Tibial artery (tissue), 4 donors: ENCODE results near the gene GRAMD1B.

ENCODE experiments used
- DNase-seq, 2 donors: peaks; one replicate each; pipeline ENCODE4 v3.0.0-alpha.2; 2019
- H3K27ac ChIP-seq, 2 donors: fragments of 200-600 bp; sonication (generic) in 1 of 2; 1 replicate in 1 of 2; 2 replicates in 1 of 2; pipeline ENCODE4 v1.5.1; 2018 to 2019; ENCODE audit warnings: mild to moderate bottlenecking in 1 of 2
- H3K27me3 ChIP-seq, 2 donors: fragments of 200-600 bp; sonication (generic) in 1 of 2; one replicate each; pipeline versions ENCODE4 v1.5.1 to v1.6.0; 2016 to 2019
- H3K36me3 ChIP-seq, 3 donors: fragments of 200-600 bp; sonication (generic) in 2 of 3; one replicate each; pipeline ENCODE4 v1.5.1; 2016 to 2019; ENCODE audit warnings: mild to moderate bottlenecking in 2 of 3
- H3K4me1 ChIP-seq, 4 donors: fragments of 200-600 bp; sonication (generic) in 2 of 4; 1 replicate in 3 of 4; 2 replicates in 1 of 4; pipeline ENCODE4 v1.5.1; 2016 to 2019
- H3K4me3 ChIP-seq, 2 donors: fragments of 200-600 bp; sonication (generic) in 1 of 2; 1 replicate in 1 of 2; 2 replicates in 1 of 2; pipeline ENCODE4 v1.5.1; 2018 to 2019; ENCODE audit warnings: mild to moderate bottlenecking in 2 of 2
- H3K9me3 ChIP-seq, 3 donors: fragments of 200-600 bp; sonication (generic) in 1 of 3; one replicate each; pipeline ENCODE4 v1.5.1; 2016 to 2019
- CTCF ChIP-seq, 2 experiments: fragments of 200-600 bp in 1 of 2; fragments of 450-650 bp in 1 of 2; IDR thresholded peaks; one replicate each; pipeline ENCODE4 v1.5.1; 2017 to 2019; ENCODE audit warnings: antibody characterized with exemption in 2 of 2, mild to moderate bottlenecking in 1 of 2, moderate library complexity in 1 of 2
- intact Hi-C: fragments of 100-400 bp; cut with DNase I; formaldehyde crosslinking; loops from one replicate; pipeline ENCODE4 v1.15.0; 2023; ENCODE audit warnings: low total_unique reads

The GRAMD1B gene

GRCh38 chr11:123547180-123547579 is 117.1 kb downstream of the GRAMD1B start:
- no peak for DNase-seq
- no peak overlapping the region for H3K4me3 ChIP-seq
- H3K36me3 ChIP-seq: no peaks in the 10 kb centered on the region
- no peak for TF ChIP-seq CTCF (IDR thresholded peaks at IDR 0.05)
- no peaks in the 10 kb centered on the region for H3K27me3 ChIP-seq
- H3K4me1 ChIP-seq: no peaks in the 10 kb centered on the region
- no peak overlapping the region for H3K27ac ChIP-seq
- H3K9me3 ChIP-seq: no peaks in the 10 kb centered on the region
- intact Hi-C loops: no loop called here

DNA sequence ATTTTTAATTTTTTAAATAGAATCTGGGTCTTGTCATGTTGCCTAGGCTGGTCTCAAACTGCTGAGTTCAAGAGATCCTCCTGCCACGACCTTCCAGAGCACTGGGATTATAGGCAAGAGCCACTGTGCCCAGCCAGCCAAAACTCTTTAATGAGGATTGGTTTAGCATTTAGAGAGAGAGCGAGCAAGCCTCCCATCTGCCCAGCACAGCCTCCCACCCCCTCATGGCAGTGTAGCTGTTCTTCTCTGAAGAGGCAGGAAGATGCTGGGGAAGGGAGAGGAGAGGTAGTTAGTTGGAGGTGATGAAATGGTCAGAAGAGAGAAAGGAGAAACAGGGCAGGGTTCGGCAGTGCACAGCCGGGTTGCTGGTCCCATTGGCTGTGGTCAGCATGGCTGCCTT is 118.7 kb downstream of the GRAMD1B start:
- Histone ChIP-seq H3K4me1 (no peaks in the 10 kb centered on the region), H3K4me3 (no peak overlapping the region), H3K27me3 (no peaks in the 10 kb centered on the region), H3K27ac (no peak overlapping the region), H3K9me3 (no peaks in the 10 kb centered on the region), H3K36me3 (no peaks in the 10 kb centered on the region)
- no peak for DNase-seq
- TF ChIP-seq CTCF (IDR thresholded peaks at IDR 0.05): no peak
- intact Hi-C loops: no loop called here

GRCh38 chr11:123549926-123550917 is 120.2 kb downstream of the GRAMD1B start:
- Histone ChIP-seq H3K4me3 (no peak overlapping the region), H3K9me3 (no peaks in the 10 kb centered on the region), H3K4me1 (no peaks in the 10 kb centered on the region), H3K36me3 (no peaks in the 10 kb centered on the region), H3K27me3 (peaks cover 0 to 5% of the 10 kb centered on the region in 2 donors), H3K27ac (no peak overlapping the region)
- TF ChIP-seq CTCF (IDR thresholded peaks at IDR 0.05): no peak
- intact Hi-C loops: no loop called here
- DNase-seq: no peak

DNA sequence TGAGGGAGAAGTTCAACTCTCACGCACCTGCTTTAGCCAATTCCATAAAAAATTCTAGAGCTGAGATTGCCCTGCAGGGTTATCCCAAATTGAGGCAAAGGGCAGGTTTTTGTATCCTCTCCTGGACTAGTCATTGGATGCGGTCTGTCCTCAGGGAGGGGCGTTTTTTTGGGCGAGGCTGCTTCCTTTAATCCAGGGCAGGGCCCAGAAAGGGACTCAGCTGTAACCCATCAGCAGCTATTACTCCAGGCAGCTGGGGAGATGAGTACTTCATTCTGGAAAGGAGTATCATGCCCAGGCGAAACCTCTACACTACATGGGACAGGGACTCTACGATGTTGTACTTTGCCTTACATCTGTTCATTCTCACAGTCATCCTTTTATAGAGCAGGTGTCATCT is 121.0 kb downstream of the GRAMD1B start:
- DNase-seq: no peak
- intact Hi-C loops: no loop called here
- Histone ChIP-seq H3K27me3 (peaks cover 0 to 7% of the 10 kb centered on the region in 2 donors), H3K27ac (no peak overlapping the region), H3K36me3 (no peaks in the 10 kb centered on the region), H3K4me3 (no peak overlapping the region), H3K4me1 (no peaks in the 10 kb centered on the region), H3K9me3 (no peaks in the 10 kb centered on the region)
- no peak for TF ChIP-seq CTCF (IDR thresholded peaks at IDR 0.05)

DNA sequence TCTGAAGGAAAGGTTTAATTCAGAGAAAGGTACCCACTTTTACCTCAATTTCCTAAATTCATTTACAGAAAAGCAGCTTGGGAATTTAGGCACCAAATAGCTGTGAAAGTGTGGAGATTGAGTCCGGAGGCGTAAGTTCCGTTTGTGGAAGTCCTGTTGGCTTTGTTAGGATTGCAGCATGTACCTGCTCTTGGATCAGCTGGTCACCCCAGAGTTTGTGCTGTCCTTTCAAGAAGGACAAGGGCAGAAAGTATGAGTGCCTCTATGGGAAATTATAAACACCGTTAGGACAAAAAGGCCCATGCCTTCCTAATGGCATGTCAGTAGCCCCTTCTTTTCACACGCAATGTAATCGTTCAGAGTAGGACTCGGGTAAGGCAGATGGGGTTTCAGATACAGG is 126.6 kb downstream of the GRAMD1B start:
- Histone ChIP-seq H3K27me3 (peaks cover 0 to 17% of the 10 kb centered on the region in 2 donors), H3K36me3 (no peaks in the 10 kb centered on the region), H3K4me1 (peaks cover 0 to 20% (median 10%) of the 10 kb centered on the region in 4 donors), H3K9me3 (no peaks in the 10 kb centered on the region), H3K27ac (no peak overlapping the region), H3K4me3 (no peak overlapping the region)
- no peak for TF ChIP-seq CTCF (IDR thresholded peaks at IDR 0.05)
- DNase-seq: no peak
- intact Hi-C loops: no loop called here
